ENCODE data around the gene RTP3.

DNA sequence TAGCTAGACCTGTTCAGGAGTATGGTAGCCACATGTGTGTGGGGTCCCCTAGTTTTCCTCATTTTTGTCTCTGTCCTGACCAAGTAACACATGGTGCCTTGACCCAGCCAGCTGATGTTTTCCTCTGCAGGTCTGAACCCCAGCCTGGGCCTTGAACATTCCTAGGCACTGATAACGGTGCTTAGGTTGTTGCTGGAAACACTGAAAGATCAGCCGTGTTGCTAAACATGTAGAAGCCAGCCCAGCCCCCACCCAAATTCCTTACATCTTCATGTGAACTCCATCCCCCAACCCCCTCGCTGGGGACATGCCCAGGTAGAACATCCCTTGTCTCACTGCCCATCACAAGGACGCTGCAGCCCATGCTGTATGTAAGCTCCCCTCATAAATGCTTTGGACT lies 18.7 kb downstream of the RTP3 start:
- no peak for TF ChIP-seq POLR2A (IDR thresholded peaks at IDR 0.05)
- no peak for TF ChIP-seq CTCF (IDR thresholded peaks at IDR 0.05)

Data from body of pancreas (tissue), 4 donors.